Natural killer cell (primary cell): ENCODE data around the gene RNF17. TPM values are rescaled to one million over a fixed set of nuclear protein-coding genes. Genes with fewer than 3 reads are reported as not detected.

Source experiments
- ATAC-seq, 3 donors: fragments of 150-1000 bp in 2 of 3; fragments of 200-7000 bp in 1 of 3; cut with Tn5 transposase; 1 replicate in 1 of 3; 2 replicates in 2 of 3; pipeline ENCODE4 v1.10.0; 2021; ENCODE audit warnings: mild to moderate bottlenecking in 2 of 3, moderate library complexity in 2 of 3
- DNase-seq, 2 donors: peaks; one replicate each; pipeline versions ENCODE4 v3.0.0 to v3.0.0-alpha.2; 2013 to 2021; ENCODE audit warnings: mixed read lengths in 1 of 2
- H3K27ac ChIP-seq: one replicate; pipeline ENCODE4 v1.5.1; 2013; ENCODE audit warnings: mild to moderate bottlenecking, low read length
- H3K27me3 ChIP-seq: one replicate; pipeline ENCODE4 v1.6.1; 2013; ENCODE audit warnings: low read length; ENCODE audit not compliant: control insufficient read depth, insufficient read depth
- H3K36me3 ChIP-seq: one replicate; pipeline ENCODE4 v1.6.1; 2013; ENCODE audit warnings: low read length; ENCODE audit not compliant: control insufficient read depth, insufficient read depth
- H3K4me1 ChIP-seq: one replicate; pipeline ENCODE4 v1.6.1; 2013; ENCODE audit warnings: low read length; ENCODE audit not compliant: control insufficient read depth, insufficient read depth
- H3K4me3 ChIP-seq: one replicate; pipeline ENCODE4 v1.5.1; 2013; ENCODE audit warnings: low read length
- H3K9me3 ChIP-seq: one replicate; pipeline ENCODE4 v1.6.1; 2013; ENCODE audit warnings: low read length; ENCODE audit not compliant: control insufficient read depth, insufficient read depth
- H3K27ac Mint-ChIP-seq, 2 donors: one replicate each; pipeline ENCODE4 v1.8.0; 2022; ENCODE audit warnings: mild to moderate bottlenecking in 2 of 2, mixed read lengths in 2 of 2, moderate library complexity in 1 of 2
- H3K27me3 Mint-ChIP-seq, 2 donors: one replicate each; pipeline ENCODE4 v1.8.0; 2022; ENCODE audit warnings: low read depth in 2 of 2, mixed read lengths in 2 of 2
- H3K36me3 Mint-ChIP-seq: one replicate; pipeline ENCODE4 v1.8.0; 2022; ENCODE audit warnings: mixed read lengths
- H3K4me1 Mint-ChIP-seq, 2 donors: one replicate each; pipeline ENCODE4 v1.8.0; 2022; ENCODE audit warnings: mixed read lengths in 2 of 2
- H3K4me3 Mint-ChIP-seq: one replicate; pipeline ENCODE4 v1.8.0; 2022; ENCODE audit warnings: mild to moderate bottlenecking, moderate library complexity, mixed read lengths
- H3K9me3 Mint-ChIP-seq, 2 donors: one replicate each; pipeline ENCODE4 v1.8.0; 2022; ENCODE audit warnings: mixed read lengths in 2 of 2
- WGBS: methylation state at CpG from one replicate; pipeline ENCODE4 v1.1.7; 2013; ENCODE audit warnings: missing lambda C conversion rate; ENCODE audit not compliant: insufficient coverage; 5-methylcytosine and 5-hydroxymethylcytosine counted together
- intact Hi-C: fragments of 100-400 bp; cut with micrococcal nuclease; formaldehyde crosslinking; loops from one replicate; pipeline ENCODE4 v1.14.2; 2022
- total RNA-seq, 4 donors: library from RNA; stranded (reverse); fragments of 120-200 nt in 1 of 4; gene quantifications; one replicate each; pipeline versions ENCODE4 v1.2.3 to v1.2.4, GENCODE V29; 2013 to 2022
- TF ChIP-seq, protein P1 (sequence below): fragments of 200-600 bp; IDR thresholded peaks from one replicate; pipeline ENCODE4 v1.8.0; 2022; ENCODE audit warnings: antibody characterized with exemption

RNF17 gene
- total RNA-seq, 3 donors from 2014 or later (not counting 1 experiment from before 2014, with no cell fraction given), result not detected

DNA sequence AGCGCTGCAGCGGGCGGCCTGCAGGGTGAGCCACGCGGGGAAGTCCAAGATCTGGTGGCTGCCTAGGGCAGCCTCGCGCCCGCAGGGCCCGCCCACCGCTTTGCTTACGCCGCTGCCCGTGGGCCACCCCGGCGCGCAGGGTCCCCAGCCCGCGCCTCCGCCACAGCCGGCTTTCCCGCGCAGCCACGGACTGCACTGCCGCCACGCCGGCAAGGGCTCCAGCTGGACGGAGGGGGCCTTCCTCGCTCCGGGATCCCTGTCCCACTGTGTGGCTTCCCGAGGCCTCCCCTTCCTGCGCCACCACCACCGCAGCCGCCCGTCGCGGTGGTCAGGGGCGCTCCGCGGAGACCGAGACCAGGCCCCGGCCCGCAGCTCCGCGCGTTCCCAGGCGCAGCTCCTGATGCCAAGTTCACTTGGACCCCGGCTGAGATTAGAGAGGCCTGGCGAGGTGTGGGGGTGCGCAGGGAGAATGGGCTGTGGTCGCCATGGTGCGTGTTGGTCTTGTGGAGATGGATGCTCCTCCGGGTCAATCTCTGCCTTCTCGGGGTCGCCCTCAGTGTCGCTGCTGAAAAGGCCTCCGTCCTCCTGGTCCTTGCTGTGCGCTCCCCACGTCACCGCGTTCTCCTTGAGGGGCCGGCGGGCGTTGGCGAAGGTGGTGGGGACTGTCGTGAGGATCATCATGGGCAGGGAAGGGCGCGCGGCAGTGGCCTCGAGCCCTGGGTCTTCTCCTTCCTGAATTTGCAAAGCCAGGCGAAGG, 17.9 kb upstream of the RNF17 start:
- Histone ChIP-seq H3K27me3 (peaks cover 7% of the 10 kb centered on the region), H3K4me3 (no peak overlapping the region), H3K27ac (no peak overlapping the region), H3K36me3 (no peaks in the 10 kb centered on the region), H3K4me1 (peaks cover 14% of the 10 kb centered on the region), H3K9me3 (no peaks in the 10 kb centered on the region)
- intact Hi-C loops, result no loop called here
- 2% methylated on average over 70 of the region's 70 CpGs for WGBS
- Mint-ChIP-seq H3K4me3 (no peak overlapping the region), H3K9me3 (no peaks in the 10 kb centered on the region), H3K36me3 (no peaks in the 10 kb centered on the region), H3K4me1 (peaks cover 0 to 6% of the 10 kb centered on the region in 2 donors), H3K27ac (no peak overlapping the region), H3K27me3 (peaks cover 35 to 45% of the 10 kb centered on the region in 2 donors)
- TF ChIP-seq, protein P1, sequence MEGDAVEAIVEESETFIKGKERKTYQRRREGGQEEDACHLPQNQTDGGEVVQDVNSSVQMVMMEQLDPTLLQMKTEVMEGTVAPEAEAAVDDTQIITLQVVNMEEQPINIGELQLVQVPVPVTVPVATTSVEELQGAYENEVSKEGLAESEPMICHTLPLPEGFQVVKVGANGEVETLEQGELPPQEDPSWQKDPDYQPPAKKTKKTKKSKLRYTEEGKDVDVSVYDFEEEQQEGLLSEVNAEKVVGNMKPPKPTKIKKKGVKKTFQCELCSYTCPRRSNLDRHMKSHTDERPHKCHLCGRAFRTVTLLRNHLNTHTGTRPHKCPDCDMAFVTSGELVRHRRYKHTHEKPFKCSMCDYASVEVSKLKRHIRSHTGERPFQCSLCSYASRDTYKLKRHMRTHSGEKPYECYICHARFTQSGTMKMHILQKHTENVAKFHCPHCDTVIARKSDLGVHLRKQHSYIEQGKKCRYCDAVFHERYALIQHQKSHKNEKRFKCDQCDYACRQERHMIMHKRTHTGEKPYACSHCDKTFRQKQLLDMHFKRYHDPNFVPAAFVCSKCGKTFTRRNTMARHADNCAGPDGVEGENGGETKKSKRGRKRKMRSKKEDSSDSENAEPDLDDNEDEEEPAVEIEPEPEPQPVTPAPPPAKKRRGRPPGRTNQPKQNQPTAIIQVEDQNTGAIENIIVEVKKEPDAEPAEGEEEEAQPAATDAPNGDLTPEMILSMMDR, result no peak
- ATAC-seq (no peak), DNase-seq (no peak)

DNA sequence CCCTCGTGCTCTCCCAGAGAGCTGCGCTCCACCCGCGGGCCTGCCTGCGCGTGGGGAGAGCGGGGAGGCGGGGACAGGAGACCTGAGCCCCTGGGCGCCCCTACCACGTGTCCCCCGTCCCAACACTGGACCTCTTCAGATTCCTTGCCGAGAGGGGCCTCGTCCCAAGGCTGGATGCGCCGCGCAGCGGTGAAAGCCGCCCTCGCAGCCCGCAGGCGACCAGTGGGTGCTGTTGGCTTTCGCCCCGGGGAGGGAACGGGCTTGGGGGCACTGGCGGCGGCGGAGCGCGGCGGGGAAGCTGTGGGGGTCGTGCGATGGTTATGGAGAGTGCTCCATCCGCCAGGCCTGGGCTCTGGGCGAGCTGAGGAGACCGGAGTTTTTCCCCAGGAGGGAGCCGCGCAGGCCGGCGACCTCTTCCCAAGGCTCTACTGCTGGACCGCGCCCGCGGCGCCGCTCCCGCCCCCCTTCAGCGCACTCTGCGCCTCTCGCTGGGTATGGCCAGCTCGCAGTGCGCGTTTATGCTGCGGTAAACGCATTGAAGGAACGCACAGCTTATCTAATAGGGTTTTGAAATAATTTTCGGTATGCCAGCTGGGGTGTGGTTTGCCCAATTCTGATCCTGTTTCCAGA, 17.2 kb upstream of the RNF17 start:
- H3K27ac Mint-ChIP-seq, result no peak overlapping the region
- Histone ChIP-seq H3K4me3 (no peak overlapping the region), H3K27ac (no peak overlapping the region), H3K4me1 (peaks cover 14% of the 10 kb centered on the region), H3K9me3 (no peaks in the 10 kb centered on the region), H3K27me3 (peaks cover 7% of the 10 kb centered on the region), H3K36me3 (no peaks in the 10 kb centered on the region)
- intact Hi-C loops, result no loop called here
- ATAC-seq, result no peak
- no peak overlapping the region for H3K4me3 Mint-ChIP-seq
- H3K4me1 Mint-ChIP-seq, result peaks cover 0 to 6% of the 10 kb centered on the region in 2 donors
- no peaks in the 10 kb centered on the region for H3K36me3 Mint-ChIP-seq
- TF ChIP-seq, protein P1, result no peak
- peaks cover 38 to 52% of the 10 kb centered on the region in 2 donors for H3K27me3 Mint-ChIP-seq
- H3K9me3 Mint-ChIP-seq, result no peaks in the 10 kb centered on the region
- DNase-seq, result no peak
- WGBS, result 1% methylated on average over 56 of the region's 56 CpGs

DNA sequence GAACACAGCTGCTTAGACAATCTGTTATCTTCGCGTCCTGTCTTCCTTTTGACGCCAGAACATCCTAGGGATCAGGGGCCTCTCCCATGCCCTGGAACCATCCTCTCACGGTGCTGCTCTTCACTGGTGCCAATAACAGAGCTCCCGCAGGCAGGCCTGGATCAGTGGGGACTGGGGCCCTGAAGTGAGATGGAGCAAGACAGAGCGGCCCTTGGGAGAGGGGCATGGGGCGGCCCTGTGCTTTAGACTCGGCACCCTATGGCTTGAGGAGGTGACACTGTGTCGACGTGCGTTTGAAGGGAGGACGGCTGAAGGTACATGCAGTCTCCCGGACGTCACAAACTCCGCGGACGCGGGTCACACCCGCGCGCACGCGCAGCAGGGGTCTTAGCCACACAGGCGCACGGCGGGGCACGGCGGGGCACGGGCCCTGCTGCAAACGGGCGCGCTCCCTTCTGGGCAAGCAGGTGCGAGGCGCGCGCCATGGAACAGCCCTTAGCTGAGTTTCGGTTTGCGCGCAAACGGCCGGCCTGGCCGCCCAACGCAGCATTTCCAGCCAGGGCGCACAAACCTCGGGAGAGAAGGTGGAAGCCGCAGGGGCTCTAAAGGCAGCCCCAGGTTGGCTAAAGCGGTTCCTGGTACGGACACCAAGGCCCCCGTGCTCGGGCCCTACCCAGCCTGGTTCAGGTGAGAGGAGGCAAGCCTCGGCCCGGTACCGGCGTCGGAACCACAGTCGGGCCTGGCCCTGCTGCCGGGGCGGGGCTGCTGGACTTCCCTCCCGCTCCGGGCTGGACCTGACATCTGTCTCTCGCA, 16.5 kb upstream of the RNF17 start:
- Mint-ChIP-seq H3K36me3 (no peaks in the 10 kb centered on the region), H3K4me3 (peak overlapping the region; percentile 9), H3K9me3 (no peaks in the 10 kb centered on the region), H3K27ac (no peak overlapping the region), H3K27me3 (peaks cover 38 to 57% of the 10 kb centered on the region in 2 donors), H3K4me1 (peaks cover 0 to 6% of the 10 kb centered on the region in 2 donors)
- Histone ChIP-seq H3K4me3 (no peak overlapping the region), H3K36me3 (no peaks in the 10 kb centered on the region), H3K27me3 (peaks cover 7% of the 10 kb centered on the region), H3K4me1 (peaks cover 14% of the 10 kb centered on the region), H3K9me3 (no peaks in the 10 kb centered on the region), H3K27ac (no peak overlapping the region)
- ATAC-seq, result no peak
- DNase-seq, result no peak
- intact Hi-C loops, result no loop called here
- TF ChIP-seq, protein P1, result no peak
- 1% methylated on average over 61 of the region's 61 CpGs for WGBS
